GM12875 (cell line): Measurements from ENCODE around the gene CHRNA7.

Experiments
- H3K4me3 ChIP-seq: one replicate; pipeline ENCODE4 v1.5.1; 2011; ENCODE audit warnings: low read depth, low read length, control low read depth
- TF ChIP-seq, protein P1 (sequence below): IDR thresholded peaks from 2 replicates; pipeline ENCODE4 v1.5.1; 2011; ENCODE audit warnings: low read depth, mild to moderate bottlenecking, control low read depth, inconsistent platforms, low read length, moderate library complexity, borderline replicate concordance; ENCODE audit not compliant: insufficient read depth

CHRNA7 gene

DNA sequence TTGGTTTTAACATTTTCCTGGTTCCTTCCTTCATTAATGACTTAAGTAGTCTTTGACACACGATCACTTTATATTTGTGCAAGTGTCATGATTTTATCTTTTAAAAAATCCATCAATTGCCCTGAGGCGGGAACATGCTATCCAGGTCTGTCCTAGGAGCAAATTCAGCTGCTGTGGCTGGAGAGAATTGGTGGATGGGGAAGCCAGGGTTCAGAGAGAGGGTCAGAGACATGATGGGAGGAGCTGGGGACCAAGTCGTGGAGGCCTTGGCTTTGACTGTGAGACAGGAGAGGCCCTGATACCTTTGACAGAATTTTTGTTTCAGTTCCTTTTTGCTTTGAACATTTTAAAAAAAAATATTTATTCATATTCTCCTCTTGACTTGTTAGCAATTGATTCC is 89.0 kb downstream of the CHRNA7 start:
- TF ChIP-seq, protein P1, sequence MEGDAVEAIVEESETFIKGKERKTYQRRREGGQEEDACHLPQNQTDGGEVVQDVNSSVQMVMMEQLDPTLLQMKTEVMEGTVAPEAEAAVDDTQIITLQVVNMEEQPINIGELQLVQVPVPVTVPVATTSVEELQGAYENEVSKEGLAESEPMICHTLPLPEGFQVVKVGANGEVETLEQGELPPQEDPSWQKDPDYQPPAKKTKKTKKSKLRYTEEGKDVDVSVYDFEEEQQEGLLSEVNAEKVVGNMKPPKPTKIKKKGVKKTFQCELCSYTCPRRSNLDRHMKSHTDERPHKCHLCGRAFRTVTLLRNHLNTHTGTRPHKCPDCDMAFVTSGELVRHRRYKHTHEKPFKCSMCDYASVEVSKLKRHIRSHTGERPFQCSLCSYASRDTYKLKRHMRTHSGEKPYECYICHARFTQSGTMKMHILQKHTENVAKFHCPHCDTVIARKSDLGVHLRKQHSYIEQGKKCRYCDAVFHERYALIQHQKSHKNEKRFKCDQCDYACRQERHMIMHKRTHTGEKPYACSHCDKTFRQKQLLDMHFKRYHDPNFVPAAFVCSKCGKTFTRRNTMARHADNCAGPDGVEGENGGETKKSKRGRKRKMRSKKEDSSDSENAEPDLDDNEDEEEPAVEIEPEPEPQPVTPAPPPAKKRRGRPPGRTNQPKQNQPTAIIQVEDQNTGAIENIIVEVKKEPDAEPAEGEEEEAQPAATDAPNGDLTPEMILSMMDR = no peak

GRCh38 chr15:32119694-32120330 is 89.5 kb downstream of the CHRNA7 start:
- H3K4me3 ChIP-seq = no peak overlapping the region
- TF ChIP-seq, protein P1 = no peak

More for the DNA sequence above, 89.0 kb downstream of the CHRNA7 start:
- no peak overlapping the region for H3K4me3 ChIP-seq

- H3K4me3 ChIP-seq = no peak overlapping the region
- TF ChIP-seq, protein P1 = no peak
Measured at GRCh38 chr15:32120577-32121383, 90.5 kb downstream of the CHRNA7 start.

DNA sequence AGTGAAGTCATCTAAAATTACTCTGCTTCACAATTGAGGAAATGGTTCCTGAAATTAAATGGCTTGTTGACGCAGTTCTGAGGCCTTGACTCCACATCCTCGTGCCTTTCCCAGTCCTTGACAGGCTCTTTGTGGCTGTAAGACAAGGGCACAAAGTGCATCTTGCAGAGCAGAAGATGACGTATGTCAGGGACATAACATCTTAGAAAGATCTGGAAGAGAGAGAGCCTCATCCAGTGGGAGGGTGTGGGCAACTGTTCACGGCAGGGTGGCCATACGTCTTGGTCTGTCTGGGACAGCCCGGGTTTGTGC is 91.0 kb downstream of the CHRNA7 start:
- no peak overlapping the region for H3K4me3 ChIP-seq
- TF ChIP-seq, protein P1 = no peak

DNA sequence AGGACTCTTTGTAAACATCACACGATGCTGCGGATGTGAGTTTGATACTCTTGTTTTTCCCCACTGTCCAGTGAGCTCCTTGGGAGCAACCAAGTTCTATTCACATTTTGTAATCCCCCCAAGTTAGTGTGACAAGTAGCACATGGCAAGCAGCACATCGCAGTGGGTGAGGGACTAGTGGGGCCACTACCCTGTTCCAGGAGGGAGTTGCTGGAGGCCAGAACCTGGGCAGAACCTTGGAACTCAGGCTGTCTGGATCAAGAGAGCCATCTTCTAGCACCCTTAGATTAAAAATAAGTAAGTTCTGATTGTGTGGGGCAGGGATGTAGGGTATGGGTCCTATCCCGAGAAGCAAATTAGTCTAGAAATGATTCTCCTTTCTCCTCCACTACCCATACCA is 91.7 kb downstream of the CHRNA7 start:
- TF ChIP-seq, protein P1 = no peak
- no peak overlapping the region for H3K4me3 ChIP-seq

DNA sequence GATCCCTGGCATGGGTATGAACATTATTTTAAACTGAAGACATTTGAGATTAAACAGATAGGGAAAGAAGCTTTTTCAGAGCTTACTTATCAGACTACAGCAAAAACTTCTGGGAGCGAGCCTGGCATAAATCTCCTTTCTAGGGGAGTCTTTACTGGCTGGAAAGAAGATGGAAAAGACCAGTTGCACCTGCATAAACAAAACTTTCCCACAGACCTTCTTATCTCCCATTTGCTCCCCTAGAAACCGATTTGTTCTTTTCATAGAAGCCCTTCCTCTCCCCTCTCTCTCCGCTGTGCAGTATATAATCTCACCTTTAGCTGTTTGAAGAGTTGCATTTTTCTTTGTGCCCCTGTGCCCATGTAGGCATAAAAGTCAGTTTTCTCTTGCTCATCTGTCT is 93.2 kb downstream of the CHRNA7 start:
- TF ChIP-seq, protein P1 = no peak
- no peak overlapping the region for H3K4me3 ChIP-seq

GRCh38 chr15:32124726-32125125 is 94.4 kb downstream of the CHRNA7 start:
- TF ChIP-seq, protein P1 = no peak
- no peak overlapping the region for H3K4me3 ChIP-seq
